ENCODE data around the gene OR10A7. TPM values are rescaled to one million over a fixed set of nuclear protein-coding genes. Genes with fewer than 3 reads are reported as not detected.
"Not testable (repeated sequence)": the region's sequence is repeated elsewhere in the genome, so short reads cannot be mapped to it uniquely, and the experiment has no call there.

Gene OR10A7
- not detected in 3 replicates for total RNA-seq
- long read RNA-seq, result 0 reads

DNA sequence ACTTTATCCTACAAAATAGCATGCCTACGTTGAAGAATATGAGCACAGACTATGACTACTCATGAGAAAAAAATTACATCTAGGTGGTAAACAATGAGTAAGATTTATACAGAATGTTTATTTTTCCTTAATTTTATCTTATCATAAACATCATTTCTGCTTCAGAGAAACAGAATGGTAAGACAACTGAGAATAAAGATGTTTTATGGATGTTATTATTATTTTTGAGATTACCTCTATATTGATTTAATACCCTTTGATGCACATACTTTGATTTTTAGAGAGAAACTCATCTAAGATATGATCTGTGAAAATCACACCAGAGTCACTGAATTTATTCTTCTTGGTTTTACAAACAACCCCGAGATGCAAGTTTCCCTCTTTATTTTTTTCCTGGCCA, at the start of gene OR10A7:
Gene OR10A7 (plus strand): TSS at position 301 of the 400 bp plus-strand sequence. CDS start 0 bp downstream, at position 301.
- no peak within 1 kb of the TSS for H3K4me3 Mint-ChIP-seq (ENCODE audit: unreplicated experiment)
- no peak for TF ChIP-seq CTCF (IDR thresholded peaks at IDR 0.05)
- H3K27me3 Mint-ChIP-seq (ENCODE audit: low read depth), result peaks cover 4% of the 10 kb centered on the region
- DNase-seq (ENCODE audit: low spot score), result no peak
- H3K36me3 Mint-ChIP-seq (ENCODE audit: low read depth), result no peaks in the 10 kb centered on the region
- H3K27ac Mint-ChIP-seq (ENCODE audit: unreplicated experiment), result no peak within 1 kb of the TSS
- no peaks in the 10 kb centered on the region for H3K4me1 Mint-ChIP-seq (ENCODE audit: low read depth)
- H3K9me3 Mint-ChIP-seq (ENCODE audit: low read depth), result no peaks in the 10 kb centered on the region

GRCh38 chr12:55171445-55171844, 49.4 kb upstream of the OR10A7 start:
- H3K27ac Mint-ChIP-seq (ENCODE audit: unreplicated experiment), result no peak overlapping the region
- no peaks in the 10 kb centered on the region for H3K4me1 Mint-ChIP-seq (ENCODE audit: low read depth)
- H3K9me3 Mint-ChIP-seq (ENCODE audit: low read depth), result no peaks in the 10 kb centered on the region
- no peak for TF ChIP-seq CTCF (IDR thresholded peaks at IDR 0.05)
- no peaks in the 10 kb centered on the region for H3K36me3 Mint-ChIP-seq (ENCODE audit: low read depth)
- H3K4me3 Mint-ChIP-seq (ENCODE audit: unreplicated experiment), result no peak overlapping the region
- H3K27me3 Mint-ChIP-seq (ENCODE audit: low read depth), result peaks cover 3% of the 10 kb centered on the region
- DNase-seq (ENCODE audit: low spot score), result no peak

DNA sequence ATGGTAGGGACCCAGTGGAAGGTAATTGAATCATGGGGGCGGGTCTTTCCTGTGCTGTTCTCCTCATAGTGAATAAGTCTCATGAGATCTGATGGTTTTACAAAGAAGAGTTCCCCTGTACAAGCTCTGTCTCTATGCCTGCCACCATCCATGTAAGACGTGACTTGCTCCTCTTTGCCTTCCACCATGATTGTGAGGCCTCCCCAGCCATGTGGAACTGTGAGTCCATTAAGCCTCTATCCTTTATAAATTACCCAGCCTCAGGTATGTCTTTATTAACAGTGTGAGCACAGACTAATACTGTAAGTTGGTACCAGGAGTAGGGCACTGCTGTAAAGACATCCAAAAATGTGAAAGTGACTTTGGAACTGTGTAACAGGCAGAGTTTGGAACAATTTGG, 49.0 kb upstream of the OR10A7 start:
- H3K4me3 Mint-ChIP-seq (ENCODE audit: unreplicated experiment); H3K36me3 Mint-ChIP-seq (ENCODE audit: low read depth); H3K4me1 Mint-ChIP-seq (ENCODE audit: low read depth); H3K9me3 Mint-ChIP-seq (ENCODE audit: low read depth); DNase-seq (ENCODE audit: low spot score); H3K27ac Mint-ChIP-seq (ENCODE audit: unreplicated experiment); H3K27me3 Mint-ChIP-seq (ENCODE audit: low read depth): not testable (repeated sequence)

DNA sequence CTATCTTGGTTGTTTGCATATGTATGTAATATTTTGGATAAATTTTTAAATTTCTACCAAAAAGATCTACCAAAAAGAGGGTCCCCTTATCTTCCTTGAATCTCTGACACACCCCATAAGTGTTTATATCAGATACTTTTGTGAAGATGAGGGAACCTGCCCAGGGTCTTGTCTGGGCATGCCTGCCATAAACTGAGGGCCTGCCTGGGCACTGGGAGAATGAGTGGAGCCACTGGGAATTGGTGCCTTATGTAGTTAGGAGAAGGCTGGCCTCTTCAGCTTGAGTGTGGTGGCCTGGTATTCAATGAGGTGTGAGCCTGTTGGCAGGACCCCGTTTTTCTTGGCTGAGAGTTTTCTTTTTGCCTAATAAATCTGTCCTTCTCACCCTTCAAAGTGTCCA, 48.1 kb upstream of the OR10A7 start:
- Mint-ChIP-seq H3K27ac (ENCODE audit: unreplicated experiment) (no peak overlapping the region), H3K9me3 (ENCODE audit: low read depth) (no peaks in the 10 kb centered on the region), H3K36me3 (ENCODE audit: low read depth) (no peaks in the 10 kb centered on the region), H3K27me3 (ENCODE audit: low read depth) (peaks cover 5% of the 10 kb centered on the region), H3K4me1 (ENCODE audit: low read depth) (no peaks in the 10 kb centered on the region), H3K4me3 (ENCODE audit: unreplicated experiment) (no peak overlapping the region)
- no peak for TF ChIP-seq CTCF (IDR thresholded peaks at IDR 0.05)
- no peak for DNase-seq (ENCODE audit: low spot score)

- Mint-ChIP-seq H3K4me1 (ENCODE audit: low read depth) (no peaks in the 10 kb centered on the region), H3K9me3 (ENCODE audit: low read depth) (no peaks in the 10 kb centered on the region), H3K4me3 (ENCODE audit: unreplicated experiment) (no peak overlapping the region), H3K27me3 (ENCODE audit: low read depth) (peaks cover 12% of the 10 kb centered on the region), H3K27ac (ENCODE audit: unreplicated experiment) (no peak overlapping the region), H3K36me3 (ENCODE audit: low read depth) (no peaks in the 10 kb centered on the region)
- no peak for DNase-seq (ENCODE audit: low spot score)
- no peak for TF ChIP-seq CTCF (IDR thresholded peaks at IDR 0.05)
These were observed 47.4 kb upstream of the OR10A7 start for GRCh38 chr12:55173456-55173855.

DNA sequence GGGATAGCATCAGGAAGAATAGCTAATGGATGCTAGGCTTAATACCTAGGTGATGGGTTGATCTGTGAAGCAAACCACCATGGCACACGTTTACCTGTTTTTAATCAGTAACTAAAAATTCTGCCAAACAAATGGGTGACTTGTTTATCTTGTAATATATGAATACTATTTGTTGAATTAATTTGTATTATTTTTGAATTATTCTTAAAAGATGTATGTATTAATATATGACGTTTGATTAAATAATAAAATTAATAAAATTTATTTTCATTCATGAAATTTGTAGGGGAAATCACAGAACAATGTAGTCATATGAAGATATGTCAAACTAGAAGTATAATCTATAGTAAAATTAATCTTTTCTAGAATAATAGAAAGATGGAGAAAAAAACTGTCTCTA, 32.3 kb upstream of the OR10A7 start:
- peaks cover 7% of the 10 kb centered on the region for H3K9me3 Mint-ChIP-seq (ENCODE audit: low read depth)
- no peak overlapping the region for H3K4me3 Mint-ChIP-seq (ENCODE audit: unreplicated experiment)
- H3K27me3 Mint-ChIP-seq (ENCODE audit: low read depth), result peaks cover 24% of the 10 kb centered on the region
- TF ChIP-seq CTCF (IDR thresholded peaks at IDR 0.05), result no peak
- DNase-seq (ENCODE audit: low spot score), result no peak
- H3K36me3 Mint-ChIP-seq (ENCODE audit: low read depth), result no peaks in the 10 kb centered on the region
- no peak overlapping the region for H3K27ac Mint-ChIP-seq (ENCODE audit: unreplicated experiment)
- H3K4me1 Mint-ChIP-seq (ENCODE audit: low read depth), result no peaks in the 10 kb centered on the region

All from chondrocyte (in vitro differentiated cells).